ENCODE results near the gene PLCXD1. TPM values are rescaled to one million over a fixed set of nuclear protein-coding genes. Genes with fewer than 3 reads are reported as not detected.

Gene PLCXD1
- total RNA-seq, 4 donors from 2014 or later, result 2.8 to 19.5 (median 8.1) TPM

DNA sequence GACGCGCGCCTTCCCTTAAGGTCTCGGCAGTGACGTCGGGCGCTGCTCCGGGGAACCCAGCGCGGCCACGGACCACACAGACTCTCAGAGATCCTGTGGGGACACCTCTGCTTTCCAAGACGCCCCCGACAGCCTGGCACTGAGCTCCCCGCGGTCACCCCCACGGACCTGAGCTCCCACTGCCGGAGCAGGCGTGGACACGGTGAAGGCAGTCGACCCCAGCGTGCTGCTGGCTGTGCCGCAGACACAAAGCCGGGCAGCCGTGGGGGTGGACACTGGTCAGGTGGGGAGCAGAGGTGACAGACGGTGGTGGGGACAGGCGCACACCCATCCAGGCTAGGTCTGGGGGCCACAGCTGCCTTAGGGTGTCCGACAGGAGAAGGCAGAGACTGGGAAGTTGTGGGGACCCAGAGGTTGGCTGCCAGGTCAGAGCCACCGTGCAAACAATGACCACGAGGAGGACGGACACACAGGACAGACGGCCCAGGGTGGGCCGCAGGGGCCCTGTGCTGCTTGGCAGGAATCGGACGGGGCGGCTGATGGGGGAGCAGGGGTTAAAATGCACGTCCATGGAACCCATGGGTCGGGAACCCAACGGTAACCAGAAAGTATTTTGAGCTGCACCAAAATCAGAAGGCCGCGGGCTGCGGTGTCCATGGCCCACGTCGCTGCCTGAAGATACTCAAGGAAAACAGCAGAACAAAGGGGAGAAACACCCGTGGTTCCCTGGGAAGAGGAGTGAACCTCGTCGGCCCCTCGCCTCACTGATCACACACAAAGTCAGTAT, 54.0 kb downstream of the PLCXD1 start:
- Histone ChIP-seq H3K36me3 (no peaks in the 10 kb centered on the region), H3K27me3 (no peaks in the 10 kb centered on the region), H3K4me1 (peaks cover 0 to 9% of the 10 kb centered on the region in 2 donors), H3K27ac (no peak overlapping the region), H3K9me3 (no peaks in the 10 kb centered on the region), H3K4me3 (no peak overlapping the region)
- no peak for DNase-seq
- intact Hi-C loops (cut with DNase I; ENCODE audit: low total_unique reads), result no loop called here
- TF ChIP-seq, protein P1, sequence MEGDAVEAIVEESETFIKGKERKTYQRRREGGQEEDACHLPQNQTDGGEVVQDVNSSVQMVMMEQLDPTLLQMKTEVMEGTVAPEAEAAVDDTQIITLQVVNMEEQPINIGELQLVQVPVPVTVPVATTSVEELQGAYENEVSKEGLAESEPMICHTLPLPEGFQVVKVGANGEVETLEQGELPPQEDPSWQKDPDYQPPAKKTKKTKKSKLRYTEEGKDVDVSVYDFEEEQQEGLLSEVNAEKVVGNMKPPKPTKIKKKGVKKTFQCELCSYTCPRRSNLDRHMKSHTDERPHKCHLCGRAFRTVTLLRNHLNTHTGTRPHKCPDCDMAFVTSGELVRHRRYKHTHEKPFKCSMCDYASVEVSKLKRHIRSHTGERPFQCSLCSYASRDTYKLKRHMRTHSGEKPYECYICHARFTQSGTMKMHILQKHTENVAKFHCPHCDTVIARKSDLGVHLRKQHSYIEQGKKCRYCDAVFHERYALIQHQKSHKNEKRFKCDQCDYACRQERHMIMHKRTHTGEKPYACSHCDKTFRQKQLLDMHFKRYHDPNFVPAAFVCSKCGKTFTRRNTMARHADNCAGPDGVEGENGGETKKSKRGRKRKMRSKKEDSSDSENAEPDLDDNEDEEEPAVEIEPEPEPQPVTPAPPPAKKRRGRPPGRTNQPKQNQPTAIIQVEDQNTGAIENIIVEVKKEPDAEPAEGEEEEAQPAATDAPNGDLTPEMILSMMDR (IDR thresholded peaks at IDR 0.05), result no peak
- no peak for TF ChIP-seq POLR2A (IDR thresholded peaks at IDR 0.05)

DNA sequence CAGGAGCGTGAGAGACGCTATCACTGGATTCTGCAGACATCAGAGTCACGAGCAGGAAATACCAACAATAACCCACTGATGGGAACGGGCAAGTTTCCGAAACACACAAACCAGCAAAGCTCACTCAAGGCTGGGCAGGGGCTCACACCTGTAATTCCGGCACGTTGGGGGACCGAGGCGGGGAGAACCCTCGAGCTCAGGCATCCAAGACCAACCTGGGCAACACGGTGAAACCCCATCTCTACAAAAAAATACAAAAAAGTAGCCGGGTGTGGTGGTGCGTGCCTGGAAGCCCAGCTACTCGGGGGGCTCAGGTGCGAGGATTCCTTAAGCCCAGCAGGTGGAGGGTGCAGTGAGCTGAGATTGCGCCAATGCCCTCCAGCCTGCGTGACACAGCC, 54.6 kb downstream of the PLCXD1 start:
- no peak for DNase-seq
- Histone ChIP-seq H3K27me3 (no peaks in the 10 kb centered on the region), H3K36me3 (no peaks in the 10 kb centered on the region), H3K4me1 (peaks cover 0 to 9% of the 10 kb centered on the region in 2 donors), H3K27ac (no peak overlapping the region), H3K9me3 (no peaks in the 10 kb centered on the region), H3K4me3 (no peak overlapping the region)
- no peak for TF ChIP-seq POLR2A (IDR thresholded peaks at IDR 0.05)
- TF ChIP-seq, protein P1 (IDR thresholded peaks at IDR 0.05), result no peak
- intact Hi-C loops (cut with DNase I; ENCODE audit: low total_unique reads), result no loop called here

DNA sequence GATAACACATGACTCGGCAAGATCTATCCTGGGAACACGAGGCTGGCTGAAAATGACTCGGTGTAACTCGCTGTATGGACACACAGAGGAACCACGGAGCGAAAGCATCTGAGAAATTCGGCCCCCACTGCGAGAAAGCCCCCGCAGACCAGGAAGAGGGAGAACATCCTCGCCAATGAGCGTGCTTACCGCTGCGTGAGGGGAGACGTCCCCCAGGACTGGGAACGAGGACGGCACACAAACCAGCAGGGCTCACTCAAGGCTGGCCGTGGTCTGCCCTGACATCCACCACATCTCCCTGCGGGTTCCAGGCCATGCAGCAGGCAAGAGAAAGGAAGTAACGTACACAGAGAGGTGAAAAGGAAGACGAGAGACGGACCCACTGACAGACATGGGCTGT, 55.0 kb downstream of the PLCXD1 start:
- Histone ChIP-seq H3K4me1 (peaks cover 0 to 6% of the 10 kb centered on the region in 2 donors), H3K4me3 (no peak overlapping the region), H3K36me3 (no peaks in the 10 kb centered on the region), H3K27me3 (no peaks in the 10 kb centered on the region), H3K9me3 (no peaks in the 10 kb centered on the region), H3K27ac (no peak overlapping the region)
- no peak for DNase-seq
- intact Hi-C loops (cut with DNase I; ENCODE audit: low total_unique reads), result no loop called here
- no peak for TF ChIP-seq POLR2A (IDR thresholded peaks at IDR 0.05)
- TF ChIP-seq, protein P1 (IDR thresholded peaks at IDR 0.05), result no peak

DNA sequence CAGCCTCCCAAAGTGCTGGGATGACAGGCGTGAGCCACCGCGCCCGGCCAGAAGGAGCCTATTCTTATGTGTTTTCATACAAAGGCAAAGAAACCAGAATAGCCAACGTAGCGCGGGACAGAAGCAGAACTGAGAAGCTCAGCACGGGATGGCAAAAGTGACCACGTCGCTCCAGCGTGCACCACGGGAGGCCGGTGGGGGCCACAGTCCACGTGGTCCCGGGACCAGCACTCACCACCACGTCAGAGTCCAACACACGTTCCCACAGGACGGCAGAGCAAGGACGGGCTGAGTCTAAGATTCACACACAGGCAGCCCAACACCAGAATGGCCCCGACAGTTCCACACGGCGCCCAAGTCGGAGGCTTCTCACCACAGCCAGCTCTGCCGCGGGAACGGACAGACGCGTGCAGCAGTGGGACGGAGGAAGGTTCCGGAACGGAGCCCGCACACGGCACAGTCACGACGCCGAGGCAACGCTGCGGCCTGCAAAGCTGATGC, 56.2 kb downstream of the PLCXD1 start:
- TF ChIP-seq POLR2A (IDR thresholded peaks at IDR 0.05), result no peak
- TF ChIP-seq, protein P1 (IDR thresholded peaks at IDR 0.05), result no peak
- no peak overlapping the region for H3K4me3 ChIP-seq
- intact Hi-C loops (cut with DNase I; ENCODE audit: low total_unique reads), result no loop called here
- no peaks in the 10 kb centered on the region for H3K27me3 ChIP-seq
- H3K36me3 ChIP-seq, result no peaks in the 10 kb centered on the region
- H3K9me3 ChIP-seq, result no peaks in the 10 kb centered on the region
- DNase-seq, result no peak
- H3K27ac ChIP-seq, result no peak overlapping the region
- H3K4me1 ChIP-seq, result no peaks in the 10 kb centered on the region

DNA sequence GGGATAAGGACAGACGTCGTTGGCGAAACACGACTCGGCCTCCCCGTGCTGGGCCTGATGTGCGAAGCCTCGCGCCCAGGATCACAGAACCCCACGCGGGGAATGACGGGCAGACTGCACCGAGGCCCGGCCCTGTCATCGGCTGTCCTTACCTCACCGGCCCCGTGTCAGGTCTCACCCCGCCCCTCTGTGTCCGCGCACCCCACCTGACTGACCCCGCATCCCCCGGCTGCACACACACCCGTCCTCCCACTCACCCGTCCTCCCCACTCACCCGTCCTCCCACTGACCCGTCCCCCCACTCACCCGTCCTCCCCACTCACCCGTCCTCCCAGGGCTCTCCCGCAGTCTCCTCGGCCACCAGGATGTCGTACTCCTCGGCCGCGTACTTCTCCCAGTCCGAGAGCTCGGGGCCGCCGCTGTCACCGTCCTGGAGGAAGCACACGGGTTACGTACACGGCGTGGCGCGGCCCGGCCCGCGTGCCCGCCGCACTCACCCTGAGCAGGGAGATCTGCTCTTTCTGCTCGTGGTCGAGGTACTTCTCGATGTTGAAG, 57.2 kb downstream of the PLCXD1 start:
- no peak for DNase-seq
- no peak overlapping the region for H3K27ac ChIP-seq
- intact Hi-C loops (cut with DNase I; ENCODE audit: low total_unique reads), result no loop called here
- no peaks in the 10 kb centered on the region for H3K9me3 ChIP-seq
- no peaks in the 10 kb centered on the region for H3K27me3 ChIP-seq
- H3K36me3 ChIP-seq, result no peaks in the 10 kb centered on the region
- H3K4me1 ChIP-seq, result no peaks in the 10 kb centered on the region
- no peak overlapping the region for H3K4me3 ChIP-seq
- no peak for TF ChIP-seq POLR2A (IDR thresholded peaks at IDR 0.05)
- TF ChIP-seq, protein P1 (IDR thresholded peaks at IDR 0.05), result no peak
